Heart left ventricle (tissue), 13 donors: Measurements from ENCODE around the gene FRMPD4.

Source experiments
- CTCF ChIP-seq, 12 donors: fragments of 200-600 bp; sonication (generic) in 4 of 12; IDR thresholded peaks; one replicate each; pipeline versions ENCODE4 v1.5.0 to v1.8.0; 2018 to 2022; ENCODE audit warnings: antibody characterized with exemption in 12 of 12, mild to moderate bottlenecking in 5 of 12
- POLR2A ChIP-seq, 2 donors: fragments of 450-650 bp; IDR thresholded peaks; one replicate each; pipeline ENCODE4 v1.6.1; 2017; ENCODE audit warnings: antibody characterized with exemption in 2 of 2, mild to moderate bottlenecking in 2 of 2, moderate library complexity in 2 of 2
- donor health status: ischemic (EF 13 %, LVEDD 7.1; RV severe dilation, severe dysfunction).
- donor health status: DM: no; HTN: yes; CAD: no.
- donor health status: DM: no; HTN: no; CAD: no.
- donor health status: ischemic (EF 25% LVEDD 6.9; RV normal size, moderate dysfunction).
- donor health status: ischemic (EF 25% LVEDD 5.7; RV mildly dilated, moderate dysfunction).
- donor health status: ischemic (EF 35%, LVEDD 5.7; RV mildly dilated, moderate dysfunction).
- donor health status: nonischemic (EF 11% LVEDD 7.7; RV severe dilation, severe dysfunction).
- donor health status: DM: yes; HTN: yes; CAD: no.
- donor health status: PGD.
- donor health status: ischemic (EF 29% LVEDD 5.4; RV normal size, mild dysfunction).
- donor health status: nonischemic (EF 23%, LVEDD 6.1; RV moderate dilation, normal function).

DNA sequence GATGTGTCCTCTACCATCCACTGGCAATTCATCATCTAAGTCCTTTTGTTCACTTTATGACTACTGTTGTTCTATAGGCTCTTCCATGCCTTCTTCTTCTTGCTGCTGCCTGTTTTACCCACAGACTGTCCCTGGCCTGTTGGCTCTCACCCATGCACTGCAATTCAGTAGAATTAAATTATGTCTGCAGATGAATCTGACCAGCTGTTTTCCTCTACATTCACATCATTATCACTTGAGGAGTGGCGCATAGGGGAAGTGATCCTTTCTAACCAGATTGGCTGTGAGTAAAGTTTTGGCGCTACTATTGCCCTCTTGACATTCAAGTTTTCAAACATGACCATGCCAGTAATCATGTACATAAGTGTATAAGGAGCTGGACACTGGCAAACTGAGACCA lies 91.7 kb downstream of the FRMPD4 start:
- TF ChIP-seq CTCF (IDR thresholded peaks at IDR 0.05) = no peak
- TF ChIP-seq POLR2A (IDR thresholded peaks at IDR 0.05) = no peak
